HEK293T (cell line): Measurements from ENCODE around the gene PIAS1.

ENCODE experiments used
- ARNT ChIP-seq: fragments of 450-650 bp; IDR thresholded peaks from 2 replicates; pipeline ENCODE4 v1.6.1; 2017; ENCODE audit warnings: mild to moderate bottlenecking
- FOXA1 ChIP-seq: fragments of 450-650 bp; IDR thresholded peaks from 2 replicates; pipeline ENCODE4 v1.6.1; 2016; ENCODE audit warnings: mild to moderate bottlenecking
- FOXM1 ChIP-seq: fragments of 450-650 bp; IDR thresholded peaks from 2 replicates; pipeline ENCODE4 v1.6.1; 2017; ENCODE audit warnings: mild to moderate bottlenecking, borderline replicate concordance
- SP1 ChIP-seq: fragments of 450-650 bp; IDR thresholded peaks from 2 replicates; pipeline ENCODE4 v1.6.1; 2017
- TARDBP ChIP-seq: fragments of 450-650 bp; IDR thresholded peaks from 2 replicates; pipeline ENCODE4 v1.6.1; 2016

DNA sequence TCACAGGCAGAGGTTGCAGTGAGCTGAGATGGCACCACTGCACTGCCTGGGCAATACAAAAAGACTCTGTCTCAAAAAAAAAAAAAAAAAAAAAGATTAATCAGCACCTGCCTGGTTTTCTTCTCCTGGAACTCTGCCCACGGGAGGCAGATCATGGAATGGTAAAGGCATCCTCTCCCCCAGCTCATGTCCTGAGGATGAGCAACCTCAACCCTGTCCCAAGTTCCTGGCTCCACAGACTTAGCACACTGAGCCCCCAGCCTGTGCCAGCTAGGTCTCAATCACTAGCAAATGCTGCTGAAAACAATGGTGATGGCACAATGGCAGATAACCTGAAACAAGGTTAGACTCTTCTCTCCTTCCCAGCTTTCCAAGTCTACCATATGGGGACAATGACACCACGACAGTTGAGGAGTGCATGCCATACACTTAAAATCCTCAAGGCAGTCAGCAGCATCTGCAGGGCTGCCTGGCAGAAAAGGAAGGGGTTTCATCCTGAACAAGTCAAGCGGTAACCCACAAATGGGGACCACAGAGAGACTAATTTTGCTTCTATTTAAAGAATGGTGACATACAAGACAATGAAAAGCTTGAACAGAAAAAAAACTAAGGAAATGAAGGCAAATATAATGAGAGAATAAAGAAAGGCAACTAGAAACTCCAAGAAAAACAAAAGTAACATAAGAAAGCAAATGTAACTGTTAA lies 170.6 kb downstream of the PIAS1 start:
- no peak for TF ChIP-seq SP1
- no peak for TF ChIP-seq ARNT
- TF ChIP-seq FOXA1 = no peak
- TF ChIP-seq TARDBP = no peak
- TF ChIP-seq FOXM1 = no peak
